Tibial nerve (tissue), 3 donors: Measurements from ENCODE around the gene PLXNA1.

Experiments used
- CTCF ChIP-seq, 5 experiments: fragments of 200-600 bp in 3 of 5; fragments of 450-650 bp in 2 of 5; sonication (generic) in 3 of 5; IDR thresholded peaks; one replicate each; pipeline ENCODE4 v1.5.1; 2016 to 2019; ENCODE audit warnings: antibody characterized with exemption in 5 of 5, mild to moderate bottlenecking in 3 of 5, moderate library complexity in 2 of 5
- POLR2A ChIP-seq, 2 donors: fragments of 450-650 bp; IDR thresholded peaks; one replicate each; pipeline ENCODE4 v1.6.1; 2017; ENCODE audit warnings: antibody characterized with exemption in 2 of 2, mild to moderate bottlenecking in 2 of 2, moderate library complexity in 2 of 2

GRCh38 chr3:126970101-126970500, 12.8 kb upstream of the PLXNA1 start:
- TF ChIP-seq CTCF (IDR thresholded peaks at IDR 0.05) (no peak), POLR2A (IDR thresholded peaks at IDR 0.05) (no peak)
